Muscle layer of duodenum (tissue), 2 donors: ENCODE measurements around the gene RASGRP3.

Experiments
- H3K27ac ChIP-seq: one replicate; pipeline ENCODE4 v1.7.0; 2013; ENCODE audit warnings: mild to moderate bottlenecking, low read length
- H3K27me3 ChIP-seq: one replicate; pipeline ENCODE4 v1.7.0; 2013; ENCODE audit warnings: low read depth, mild to moderate bottlenecking, control low read depth, low read length
- H3K36me3 ChIP-seq, 2 donors: one replicate each; pipeline ENCODE4 v1.7.0; 2013; ENCODE audit warnings: low read length in 2 of 2, control low read depth in 1 of 2, mild to moderate bottlenecking in 1 of 2; ENCODE audit not compliant: insufficient read depth in 2 of 2, control insufficient read depth in 1 of 2
- H3K4me1 ChIP-seq, 2 donors: one replicate each; pipeline ENCODE4 v1.7.0; 2013; ENCODE audit warnings: low read length in 2 of 2, mild to moderate bottlenecking in 2 of 2, control low read depth in 1 of 2, moderate library complexity in 1 of 2; ENCODE audit not compliant: insufficient read depth in 2 of 2, control insufficient read depth in 1 of 2
- H3K4me3 ChIP-seq, 2 donors: one replicate each; pipeline ENCODE4 v1.7.0; 2013; ENCODE audit warnings: low read length in 2 of 2, low read depth in 1 of 2, mild to moderate bottlenecking in 1 of 2
- H3K9me3 ChIP-seq, 2 donors: one replicate each; pipeline ENCODE4 v1.7.0; 2013; ENCODE audit warnings: low read length in 2 of 2, control low read depth in 1 of 2, mild to moderate bottlenecking in 1 of 2; ENCODE audit not compliant: control insufficient read depth in 1 of 2
- donor health status: healthy.

Gene RASGRP3

DNA sequence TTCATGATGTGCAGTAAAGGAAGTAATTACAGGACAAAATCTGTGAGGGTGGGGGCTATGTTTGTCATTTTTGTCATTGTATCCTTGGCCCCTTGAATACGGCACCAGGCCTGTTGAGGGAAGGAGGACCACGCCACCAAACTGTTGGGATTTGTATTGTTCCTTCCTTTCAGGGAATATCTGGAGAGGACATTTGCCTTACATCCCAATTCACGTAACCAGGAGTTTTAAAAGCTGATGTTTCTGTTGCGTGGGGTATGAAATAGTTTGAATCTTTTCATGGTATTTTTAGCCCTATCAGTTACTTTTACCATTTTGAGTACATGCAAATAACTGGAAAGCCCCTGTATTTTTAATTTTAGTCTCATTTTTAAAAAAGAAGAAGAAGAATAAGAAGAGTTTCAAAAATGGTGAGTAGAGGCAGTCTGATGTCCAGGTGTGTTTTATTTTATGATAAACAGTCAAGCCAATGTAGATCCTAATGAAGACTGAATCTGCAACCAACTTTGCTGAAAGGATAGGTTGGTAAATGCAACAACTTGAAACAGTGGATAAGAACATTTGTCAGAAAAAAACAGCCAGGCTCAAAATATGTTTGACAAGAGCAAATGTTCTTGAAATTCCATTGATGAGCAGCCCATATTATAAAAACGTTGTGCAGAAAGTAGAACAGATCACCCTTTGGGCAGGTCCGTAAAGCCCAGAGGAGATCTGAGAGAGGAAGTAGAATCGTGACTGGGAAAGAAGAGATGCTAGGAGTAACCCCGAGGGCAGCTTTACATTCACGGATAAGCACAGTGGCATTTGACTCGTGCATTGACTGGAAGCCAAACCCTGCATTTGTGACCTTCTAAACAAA, 54.5 kb downstream of the RASGRP3 start:
- H3K4me3 ChIP-seq = no peak overlapping the region
- H3K4me1 ChIP-seq = no peaks in the 10 kb centered on the region
- H3K36me3 ChIP-seq = no peaks in the 10 kb centered on the region

DNA sequence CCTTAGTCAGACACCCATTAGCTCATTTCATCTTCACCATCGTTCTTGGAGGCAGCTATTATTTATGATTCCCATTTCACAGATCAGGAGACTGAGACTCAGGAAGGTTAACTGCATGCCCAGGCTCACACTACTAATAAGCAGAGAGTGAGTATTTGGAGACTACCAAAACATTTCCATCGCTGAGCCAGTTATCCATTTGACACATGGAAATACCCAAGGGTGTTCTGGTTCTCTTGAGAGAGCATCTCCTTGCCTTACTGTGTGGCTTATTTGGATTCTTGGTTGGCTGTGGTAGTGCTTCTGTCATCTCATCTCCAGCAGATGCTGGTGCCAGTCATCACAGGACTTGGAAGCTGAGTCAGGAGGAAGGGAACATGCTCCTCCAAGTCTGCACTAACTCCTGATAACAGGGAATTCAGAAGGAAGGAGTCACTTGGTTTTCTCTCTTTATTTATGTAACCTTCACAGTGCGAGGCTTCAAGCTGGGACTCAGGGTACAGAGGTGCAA, 55.2 kb downstream of the RASGRP3 start:
- H3K36me3 ChIP-seq = no peaks in the 10 kb centered on the region
- H3K27ac ChIP-seq = no peak overlapping the region
- no peaks in the 10 kb centered on the region for H3K27me3 ChIP-seq
- no peak overlapping the region for H3K4me3 ChIP-seq
- H3K9me3 ChIP-seq = peaks cover 0 to under 1% of the 10 kb centered on the region in 2 donors
- no peaks in the 10 kb centered on the region for H3K4me1 ChIP-seq

More for the DNA sequence above, 54.5 kb downstream of the RASGRP3 start:
- Histone ChIP-seq H3K27ac (no peak overlapping the region), H3K9me3 (no peaks in the 10 kb centered on the region), H3K27me3 (no peaks in the 10 kb centered on the region)

DNA sequence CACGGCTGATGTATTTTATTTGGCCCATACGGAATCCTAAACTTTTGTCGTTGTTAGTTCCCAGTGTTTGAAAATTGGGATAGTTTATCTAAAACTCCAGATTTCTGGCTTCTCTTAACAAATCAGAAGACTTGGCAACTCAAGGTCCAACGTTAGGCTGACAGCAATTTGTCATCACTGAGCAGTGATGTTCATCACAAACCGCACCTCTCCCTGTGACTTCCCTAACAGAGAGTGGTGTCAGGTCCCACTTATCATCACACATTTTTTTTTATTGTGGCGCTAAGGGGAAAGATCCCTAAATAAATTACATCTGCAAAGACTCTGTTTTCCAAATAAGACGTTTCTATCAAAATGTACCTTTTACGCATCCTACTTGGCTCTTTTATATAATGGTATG, 55.7 kb downstream of the RASGRP3 start:
- no peaks in the 10 kb centered on the region for H3K4me1 ChIP-seq
- H3K36me3 ChIP-seq = no peaks in the 10 kb centered on the region
- no peak overlapping the region for H3K4me3 ChIP-seq
- no peaks in the 10 kb centered on the region for H3K27me3 ChIP-seq
- H3K27ac ChIP-seq = no peak overlapping the region
- H3K9me3 ChIP-seq = peaks cover 0 to 4% of the 10 kb centered on the region in 2 donors

DNA sequence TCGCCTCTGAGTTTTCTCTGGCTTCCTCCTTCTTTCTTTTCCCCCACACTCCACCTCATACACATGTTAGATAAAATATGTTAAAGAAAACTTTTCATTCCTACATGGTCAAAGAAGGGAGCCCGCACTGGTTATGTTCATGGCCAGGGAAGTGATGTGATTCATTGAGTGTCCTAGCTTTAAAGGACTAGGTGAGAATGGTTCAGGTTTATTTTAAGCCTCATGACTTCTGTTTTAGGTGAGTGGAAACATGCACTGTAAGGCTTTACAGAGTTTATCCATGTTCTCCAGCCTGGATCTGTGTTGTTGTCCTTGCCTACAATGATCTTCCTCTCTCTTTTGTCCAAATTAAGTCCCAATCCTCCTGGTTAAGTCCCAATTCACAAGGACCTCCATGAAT, 56.5 kb downstream of the RASGRP3 start:
- Histone ChIP-seq H3K27ac (no peak overlapping the region), H3K9me3 (peaks cover 0 to 4% of the 10 kb centered on the region in 2 donors), H3K36me3 (no peaks in the 10 kb centered on the region), H3K4me3 (no peak overlapping the region), H3K4me1 (no peaks in the 10 kb centered on the region), H3K27me3 (no peaks in the 10 kb centered on the region)

- H3K4me1 ChIP-seq = no peaks in the 10 kb centered on the region
- peaks cover 0 to 4% of the 10 kb centered on the region in 2 donors for H3K9me3 ChIP-seq
- no peaks in the 10 kb centered on the region for H3K27me3 ChIP-seq
- no peaks in the 10 kb centered on the region for H3K36me3 ChIP-seq
- H3K27ac ChIP-seq = no peak overlapping the region
- no peak overlapping the region for H3K4me3 ChIP-seq
Measured at GRCh38 chr2:33535421-33535820, 59.0 kb downstream of the RASGRP3 start.

DNA sequence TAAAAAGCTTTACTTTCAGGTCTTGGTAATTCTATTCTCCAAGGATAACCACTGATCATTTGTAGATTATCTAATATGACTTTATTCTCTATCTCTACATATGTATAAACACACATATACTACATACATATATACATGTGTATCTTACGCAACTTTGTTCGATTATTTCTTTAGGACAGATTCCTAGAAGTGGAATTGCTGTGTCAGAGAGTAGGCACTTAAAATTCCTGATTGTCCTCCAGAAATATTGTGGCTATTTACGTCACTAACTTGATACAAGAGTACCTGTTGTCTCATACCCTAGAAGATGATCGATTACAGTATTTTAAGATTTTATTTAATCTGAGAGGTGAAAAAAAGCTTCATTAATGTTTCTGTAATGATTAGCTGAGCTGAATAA, 64.8 kb downstream of the RASGRP3 start:
- no peaks in the 10 kb centered on the region for H3K36me3 ChIP-seq
- H3K27ac ChIP-seq = no peak overlapping the region
- H3K4me1 ChIP-seq = no peaks in the 10 kb centered on the region
- H3K9me3 ChIP-seq = peaks cover 0 to 4% of the 10 kb centered on the region in 2 donors
- H3K4me3 ChIP-seq = no peak overlapping the region
- no peaks in the 10 kb centered on the region for H3K27me3 ChIP-seq

DNA sequence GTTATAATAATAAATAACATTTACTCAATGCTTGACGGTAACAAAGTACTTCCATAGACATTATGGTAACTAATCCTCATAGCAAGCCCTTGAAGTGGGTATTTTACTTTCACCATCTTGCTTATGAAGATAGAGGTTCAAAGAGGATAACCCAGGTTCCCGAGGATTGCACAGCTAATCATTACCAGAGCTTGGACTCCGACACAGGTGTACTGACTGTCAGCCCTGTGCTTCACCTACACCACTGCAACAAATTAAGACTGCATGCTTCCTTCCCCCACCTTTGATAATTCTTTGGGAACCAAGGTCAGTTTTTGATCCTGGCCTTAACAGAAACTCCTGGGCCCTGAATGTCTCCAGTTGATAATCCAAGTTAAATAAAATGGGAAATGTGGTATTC, 73.8 kb downstream of the RASGRP3 start:
- H3K4me3 ChIP-seq = no peak overlapping the region
- no peaks in the 10 kb centered on the region for H3K36me3 ChIP-seq
- H3K27me3 ChIP-seq = no peaks in the 10 kb centered on the region
- no peaks in the 10 kb centered on the region for H3K9me3 ChIP-seq
- peaks cover 3 to 6% of the 10 kb centered on the region in 2 donors for H3K4me1 ChIP-seq
- no peak overlapping the region for H3K27ac ChIP-seq

GRCh38 chr2:33552758-33553461, 76.5 kb downstream of the RASGRP3 start:
- Histone ChIP-seq H3K27me3 (no peaks in the 10 kb centered on the region), H3K4me3 (no peak overlapping the region), H3K36me3 (no peaks in the 10 kb centered on the region), H3K9me3 (no peaks in the 10 kb centered on the region), H3K4me1 (peaks cover 3 to 6% of the 10 kb centered on the region in 2 donors), H3K27ac (no peak overlapping the region)

- Histone ChIP-seq H3K36me3 (no peaks in the 10 kb centered on the region), H3K9me3 (no peaks in the 10 kb centered on the region), H3K27me3 (no peaks in the 10 kb centered on the region), H3K4me3 (no peak overlapping the region), H3K27ac (no peak overlapping the region), H3K4me1 (peaks cover 0 to 3% of the 10 kb centered on the region in 2 donors)
Measured at GRCh38 chr2:33555681-33556080, 79.2 kb downstream of the RASGRP3 start.

- Histone ChIP-seq H3K27me3 (no peaks in the 10 kb centered on the region), H3K36me3 (no peaks in the 10 kb centered on the region), H3K4me3 (no peak overlapping the region), H3K4me1 (peaks cover 0 to 3% of the 10 kb centered on the region in 2 donors), H3K9me3 (no peaks in the 10 kb centered on the region), H3K27ac (no peak overlapping the region)
Measured at GRCh38 chr2:33559328-33559727, 82.9 kb downstream of the RASGRP3 start.

GRCh38 chr2:33560017-33560416, 83.6 kb downstream of the RASGRP3 start:
- Histone ChIP-seq H3K9me3 (no peaks in the 10 kb centered on the region), H3K36me3 (no peaks in the 10 kb centered on the region), H3K4me1 (no peaks in the 10 kb centered on the region), H3K4me3 (no peak overlapping the region), H3K27me3 (no peaks in the 10 kb centered on the region), H3K27ac (no peak overlapping the region)
